Neuronal stem cell (in vitro differentiated cells): ENCODE measurements around the gene ERI3.
"Not testable (repeated sequence)": the region's sequence is repeated elsewhere in the genome, so short reads cannot be mapped to it uniquely, and the experiment has no call there.

ENCODE experiments used
- DNase-seq: peaks from one replicate; pipeline ENCODE4 v3.0.0-alpha.2; 2013; ENCODE audit warnings: low spot score
- H2AFZ ChIP-seq: one replicate; pipeline ENCODE4 v1.6.1; 2013; ENCODE audit warnings: mild to moderate bottlenecking, low read length, inconsistent platforms
- H2AK5ac ChIP-seq: 2 replicates; pipeline ENCODE4 v1.6.1; 2013; ENCODE audit warnings: low read depth, mild to moderate bottlenecking, inconsistent platforms, low read length, moderate library complexity, mixed read lengths
- H2BK120ac ChIP-seq: 2 replicates; pipeline ENCODE4 v1.6.1; 2013; ENCODE audit warnings: low read depth, mild to moderate bottlenecking, inconsistent platforms, low read length, moderate library complexity, mixed read lengths
- H2BK12ac ChIP-seq: one replicate; pipeline ENCODE4 v1.6.1; 2013; ENCODE audit warnings: low read length, inconsistent platforms
- H2BK15ac ChIP-seq: 2 replicates; pipeline ENCODE4 v1.6.1; 2013; ENCODE audit warnings: mild to moderate bottlenecking, low read length, inconsistent platforms, mixed read lengths
- H2BK5ac ChIP-seq: one replicate; pipeline ENCODE4 v1.6.1; 2013; ENCODE audit warnings: inconsistent platforms, mild to moderate bottlenecking, low read length, moderate library complexity
- H3K14ac ChIP-seq: one replicate; pipeline ENCODE4 v1.6.1; 2013; ENCODE audit warnings: low read length, inconsistent platforms
- H3K18ac ChIP-seq: 2 replicates; pipeline ENCODE4 v1.6.1; 2013; ENCODE audit warnings: low read length, inconsistent platforms
- H3K23ac ChIP-seq: 2 replicates; pipeline ENCODE4 v1.6.1; 2013; ENCODE audit warnings: low read depth, mild to moderate bottlenecking, mixed read lengths, low read length, inconsistent platforms; ENCODE audit not compliant: poor library complexity
- H3K27ac ChIP-seq: replicated peaks from 3 replicates; pipeline ENCODE4 v1.5.1; 2013; ENCODE audit warnings: low read length, inconsistent platforms
- H3K27me3 ChIP-seq, 3 experiments: 2 replicates each; pipeline ENCODE4 v1.6.1; 2013; ENCODE audit warnings: low read length in 3 of 3, mild to moderate bottlenecking in 2 of 3, inconsistent platforms in 1 of 3, low read depth in 1 of 3, mixed read lengths in 1 of 3, moderate library complexity in 1 of 3; ENCODE audit not compliant: control insufficient read depth in 3 of 3, insufficient read depth in 3 of 3
- H3K36me3 ChIP-seq, 2 donors: replicated peaks in 1 of 2; 2 replicates each; pipeline ENCODE4 v1.6.1; 2013; ENCODE audit warnings: low read length in 2 of 2; ENCODE audit not compliant: control insufficient read depth in 2 of 2, insufficient read depth in 2 of 2
- H3K4ac ChIP-seq: 2 replicates; pipeline ENCODE4 v1.6.1; 2013; ENCODE audit warnings: inconsistent platforms, mild to moderate bottlenecking, low read length, moderate library complexity
- H3K4me1 ChIP-seq, 2 donors: 1 replicate in 1 of 2; 2 replicates in 1 of 2; pipeline ENCODE4 v1.6.1; 2013; ENCODE audit warnings: low read length in 2 of 2, low read depth in 1 of 2; ENCODE audit not compliant: control insufficient read depth in 2 of 2, insufficient read depth in 1 of 2
- H3K4me2 ChIP-seq: one replicate; pipeline ENCODE4 v1.6.1; 2013; ENCODE audit warnings: mild to moderate bottlenecking, low read length, inconsistent platforms; ENCODE audit not compliant: insufficient read depth, poor library complexity, severe bottlenecking
- H3K4me3 ChIP-seq, 2 donors: 2 replicates each; pipeline ENCODE4 v1.5.1; 2013; ENCODE audit warnings: low read length in 2 of 2, mild to moderate bottlenecking in 2 of 2, inconsistent platforms in 1 of 2, moderate library complexity in 1 of 2
- H3K79me1 ChIP-seq: one replicate; pipeline ENCODE4 v1.6.1; 2013; ENCODE audit warnings: low read depth, mild to moderate bottlenecking, inconsistent platforms, low read length, moderate library complexity
- H3K9ac ChIP-seq: one replicate; pipeline ENCODE4 v1.6.1; 2013; ENCODE audit warnings: mild to moderate bottlenecking, low read depth, low read length, inconsistent platforms; ENCODE audit not compliant: poor library complexity
- H3K9me3 ChIP-seq, 2 donors: replicated peaks in 1 of 2; 2 replicates each; pipeline versions ENCODE3 to v1.6.1; 2013; ENCODE audit warnings: low read length in 2 of 2, mild to moderate bottlenecking in 2 of 2, inconsistent platforms in 1 of 2, low read depth in 1 of 2, mixed read lengths in 1 of 2, moderate library complexity in 1 of 2; ENCODE audit not compliant: control insufficient read depth in 2 of 2, insufficient read depth in 1 of 2
- H4K8ac ChIP-seq: one replicate; pipeline ENCODE4 v1.6.1; 2013; ENCODE audit warnings: low read depth, mild to moderate bottlenecking, inconsistent platforms, low read length, moderate library complexity
- H4K91ac ChIP-seq: one replicate; pipeline ENCODE4 v1.6.1; 2013; ENCODE audit warnings: low read length, low read depth, mild to moderate bottlenecking, inconsistent platforms; ENCODE audit not compliant: poor library complexity
- WGBS, 2 donors: extraction: QIAGEN DNeasy Blood & Tissue Kit; methylation state at CpG; one replicate each; pipeline ENCODE4 v1.1.7; 2013; ENCODE audit warnings: missing lambda C conversion rate in 2 of 2, mixed read lengths in 1 of 2; ENCODE audit not compliant: insufficient read length in 2 of 2, insufficient replicate concordance in 1 of 2; ENCODE audit errors: extremely low coverage in 2 of 2; 5-methylcytosine and 5-hydroxymethylcytosine counted together

Gene ERI3

GRCh38 chr1:44212355-44213221 is 142.5 kb downstream of the ERI3 start:
- Histone ChIP-seq H2BK15ac (no peak overlapping the region), H4K91ac (no peak overlapping the region), H3K79me1 (no peaks in the 10 kb centered on the region), H2BK12ac (no peak overlapping the region), H3K9me3 (no peaks in the 10 kb centered on the region), H3K4me1 (peaks cover 4 to 8% of the 10 kb centered on the region in 2 donors), H3K4me3 (peak overlapping the region in 1 of 2 donors; percentile 70), H2AK5ac (no peak overlapping the region), H2BK5ac (no peak overlapping the region), H3K14ac (no peak overlapping the region), H3K9ac (no peak overlapping the region), H2AFZ (peak overlapping the region; percentile 77), H3K27ac (no peak overlapping the region), H3K4me2 (peak overlapping the region; percentile 35), H3K18ac (no peak overlapping the region), H4K8ac (no peak overlapping the region), H3K4ac (no peak overlapping the region), H3K23ac (no peak overlapping the region), H2BK120ac (no peak overlapping the region), H3K27me3 (peaks cover 0 to 2% (median 0%) of the 10 kb centered on the region in 3 experiments), H3K36me3 (peaks cover 13 to 30% of the 10 kb centered on the region in 2 donors)
- WGBS, 2 donors = no CpG with 5 or more reads among the region's 9 CpGs
- no peak for DNase-seq

- no peak for DNase-seq
- Histone ChIP-seq H2AFZ (no peak overlapping the region), H3K9ac (no peak overlapping the region), H3K27me3 (peaks cover 0 to 2% (median 0%) of the 10 kb centered on the region in 3 experiments), H2BK15ac (no peak overlapping the region), H3K79me1 (no peaks in the 10 kb centered on the region), H2BK120ac (no peak overlapping the region), H2BK5ac (no peak overlapping the region), H4K8ac (no peak overlapping the region), H3K36me3 (peaks cover 4 to 11% of the 10 kb centered on the region in 2 donors), H3K4me1 (peaks cover 4 to 8% of the 10 kb centered on the region in 2 donors), H2BK12ac (no peak overlapping the region), H4K91ac (no peak overlapping the region), H3K4me3 (no peak overlapping the region), H3K27ac (no peak overlapping the region), H3K23ac (no peak overlapping the region), H3K9me3 (no peaks in the 10 kb centered on the region), H3K4me2 (no peak overlapping the region), H2AK5ac (no peak overlapping the region), H3K14ac (no peak overlapping the region), H3K18ac (no peak overlapping the region), H3K4ac (no peak overlapping the region)
- no CpG with 5 or more reads among the region's 1 CpG for WGBS, 2 donors
Observed at GRCh38 chr1:44210595-44210994, 144.5 kb downstream of the ERI3 start.

- DNase-seq = no peak
- Histone ChIP-seq H3K4me2 (no peak overlapping the region), H3K4me1 (peaks cover 4% of the 10 kb centered on the region in 2 donors), H3K18ac (no peak overlapping the region), H3K9ac (no peak overlapping the region), H4K91ac (no peak overlapping the region), H3K36me3 (no peaks in the 10 kb centered on the region), H3K4me3 (no peak overlapping the region), H3K9me3 (no peaks in the 10 kb centered on the region), H2BK5ac (no peak overlapping the region), H4K8ac (no peak overlapping the region), H3K4ac (no peak overlapping the region), H2BK12ac (no peak overlapping the region), H2BK15ac (no peak overlapping the region), H3K27ac (no peak overlapping the region), H2BK120ac (no peak overlapping the region), H2AFZ (no peak overlapping the region), H2AK5ac (no peak overlapping the region), H3K79me1 (no peaks in the 10 kb centered on the region), H3K14ac (no peak overlapping the region), H3K27me3 (peaks cover 0 to 2% (median 0%) of the 10 kb centered on the region in 3 experiments), H3K23ac (no peak overlapping the region)
Observed at GRCh38 chr1:44208226-44208625, 146.8 kb downstream of the ERI3 start.

GRCh38 chr1:44206545-44206944 is 148.5 kb downstream of the ERI3 start:
- no CpG with 5 or more reads among the region's 5 CpGs for WGBS, 2 donors
- H3K9ac ChIP-seq, H4K91ac ChIP-seq, H3K79me1 ChIP-seq, H3K27me3 ChIP-seq, H2BK120ac ChIP-seq, H3K36me3 ChIP-seq, H2AFZ ChIP-seq, H3K4ac ChIP-seq, H2BK5ac ChIP-seq, H3K18ac ChIP-seq, H2BK12ac ChIP-seq, H3K23ac ChIP-seq, H3K9me3 ChIP-seq, H2BK15ac ChIP-seq, H3K4me2 ChIP-seq, H2AK5ac ChIP-seq, H3K4me3 ChIP-seq, H3K14ac ChIP-seq, DNase-seq, H3K4me1 ChIP-seq, H3K27ac ChIP-seq, H4K8ac ChIP-seq: not testable (repeated sequence)
